Activated effector memory CD4-positive, alpha-beta T cell treated with Interleukin-2 at 50 U/mL for 16 hours (primary cell): ENCODE data around the gene UTF1.
"Not testable (repeated sequence)": the region's sequence is repeated elsewhere in the genome, so short reads cannot be mapped to it uniquely, and the experiment has no call there.

Source experiments
- DNase-seq: peaks from one replicate; pipeline ENCODE4 v3.0.0-alpha.2; 2020

Gene UTF1

GRCh38 chr10:133248334-133248715 is 18.3 kb downstream of the UTF1 start:
- no peak for DNase-seq

- DNase-seq = no peak
Observed at GRCh38 chr10:133249094-133249780, 19.2 kb downstream of the UTF1 start.

- DNase-seq = no peak
Observed at GRCh38 chr10:133249975-133250754, 20.1 kb downstream of the UTF1 start.

GRCh38 chr10:133251388-133252222 is 21.6 kb downstream of the UTF1 start:
- no peak for DNase-seq

- no peak for DNase-seq
Observed at GRCh38 chr10:133252223-133252552, 22.2 kb downstream of the UTF1 start.

- DNase-seq = no peak
Observed at GRCh38 chr10:133253361-133253955, 23.4 kb downstream of the UTF1 start.

- no peak for DNase-seq
Observed at GRCh38 chr10:133254421-133255120, 24.6 kb downstream of the UTF1 start.

GRCh38 chr10:133255323-133255722 is 25.3 kb downstream of the UTF1 start:
- no peak for DNase-seq

- no peak for DNase-seq
Observed at GRCh38 chr10:133257489-133258065, 27.6 kb downstream of the UTF1 start.

- peak; percentile 32 for DNase-seq
Observed at GRCh38 chr10:133258066-133258817, 28.2 kb downstream of the UTF1 start.

GRCh38 chr10:133258818-133259601 is 29.0 kb downstream of the UTF1 start:
- peak; percentile 75 for DNase-seq

- DNase-seq = no peak
Observed at GRCh38 chr10:133259602-133259989, 29.6 kb downstream of the UTF1 start.

GRCh38 chr10:133260895-133261725 is 31.1 kb downstream of the UTF1 start:
- DNase-seq = peak; percentile 41

- peak; percentile 80 for DNase-seq
Observed at GRCh38 chr10:133261726-133262325, 31.8 kb downstream of the UTF1 start.

GRCh38 chr10:133262696-133263095 is 32.7 kb downstream of the UTF1 start:
- no peak for DNase-seq

- no peak for DNase-seq
Observed at GRCh38 chr10:133263674-133264073, 33.7 kb downstream of the UTF1 start.

- DNase-seq = peak; percentile 56
Observed at GRCh38 chr10:133264461-133264860, 34.4 kb downstream of the UTF1 start.

- not testable (repeated sequence) for DNase-seq
Observed at GRCh38 chr10:133265052-133265451, 35.0 kb downstream of the UTF1 start.
